Measurements from ENCODE around the gene MKLN1.
"Not testable (repeated sequence)": the region's sequence is repeated elsewhere in the genome, so short reads cannot be mapped to it uniquely, and the experiment has no call there.

The MKLN1 gene

GRCh38 chr7:131388126-131388525 is 60.5 kb downstream of the MKLN1 start:
- Mint-ChIP-seq H3K27ac (no peak overlapping the region), H3K4me1 (peaks cover 20% of the 10 kb centered on the region), H3K36me3 (peaks cover 39% of the 10 kb centered on the region), H3K9me3 (no peaks in the 10 kb centered on the region), H3K4me3 (no peak overlapping the region)
- ATAC-seq (no peak), DNase-seq (ENCODE audit: low spot score in 2 of 2) (no peak)

- H3K4me1 Mint-ChIP-seq = peaks cover 6% of the 10 kb centered on the region
- H3K36me3 Mint-ChIP-seq = peaks cover 39% of the 10 kb centered on the region
- DNase-seq (ENCODE audit: low spot score in 2 of 2) = no peak
- H3K27ac Mint-ChIP-seq = no peak overlapping the region
- no peak overlapping the region for H3K4me3 Mint-ChIP-seq
- H3K9me3 Mint-ChIP-seq = no peaks in the 10 kb centered on the region
- no peak for ATAC-seq
These were observed 62.6 kb downstream of the MKLN1 start for GRCh38 chr7:131390275-131390674.

- no peak overlapping the region for H3K4me3 Mint-ChIP-seq
- ATAC-seq (no peak), DNase-seq (ENCODE audit: low spot score in 2 of 2) (no peak)
- H3K27ac Mint-ChIP-seq = no peak overlapping the region
- H3K36me3 Mint-ChIP-seq = peaks cover 39% of the 10 kb centered on the region
- H3K4me1 Mint-ChIP-seq = peaks cover 6% of the 10 kb centered on the region
- H3K9me3 Mint-ChIP-seq = no peaks in the 10 kb centered on the region
These were observed 63.5 kb downstream of the MKLN1 start for GRCh38 chr7:131391145-131391544.

- peaks cover 41% of the 10 kb centered on the region for H3K36me3 Mint-ChIP-seq
These were observed 73.1 kb downstream of the MKLN1 start for GRCh38 chr7:131400681-131401176.

GRCh38 chr7:131401194-131401593 is 73.5 kb downstream of the MKLN1 start:
- ATAC-seq (no peak), DNase-seq (ENCODE audit: low spot score in 2 of 2) (no peak)
- Mint-ChIP-seq H3K36me3 (peaks cover 41% of the 10 kb centered on the region), H3K4me3 (no peak overlapping the region), H3K4me1 (no peaks in the 10 kb centered on the region), H3K9me3 (peaks cover 4% of the 10 kb centered on the region), H3K27ac (no peak overlapping the region)

More at GRCh38 chr7:131400681-131401176, 73.1 kb downstream of the MKLN1 start:
- Mint-ChIP-seq H3K4me3 (no peak overlapping the region), H3K4me1 (no peaks in the 10 kb centered on the region), H3K9me3 (peaks cover 4% of the 10 kb centered on the region), H3K27ac (no peak overlapping the region)
- no peak for DNase-seq (ENCODE audit: low spot score in 2 of 2)
- no peak for ATAC-seq

- Mint-ChIP-seq H3K4me1 (peaks cover 5% of the 10 kb centered on the region), H3K4me3 (no peak overlapping the region), H3K36me3 (peaks cover 28% of the 10 kb centered on the region), H3K9me3 (peaks cover 4% of the 10 kb centered on the region), H3K27ac (no peak overlapping the region)
- ATAC-seq (no peak), DNase-seq (ENCODE audit: low spot score in 2 of 2) (no peak)
These were observed 75.6 kb downstream of the MKLN1 start for GRCh38 chr7:131403322-131403721.

GRCh38 chr7:131404226-131404911 is 76.7 kb downstream of the MKLN1 start:
- Mint-ChIP-seq H3K9me3 (peaks cover 4% of the 10 kb centered on the region), H3K27ac (no peak overlapping the region), H3K36me3 (peaks cover 22% of the 10 kb centered on the region), H3K4me3 (no peak overlapping the region), H3K4me1 (peaks cover 5% of the 10 kb centered on the region)
- DNase-seq (ENCODE audit: low spot score in 2 of 2) (no peak), ATAC-seq (no peak)

GRCh38 chr7:131409129-131409766 is 81.6 kb downstream of the MKLN1 start:
- Mint-ChIP-seq H3K4me3 (no peak overlapping the region), H3K27ac (no peak overlapping the region), H3K9me3 (no peaks in the 10 kb centered on the region), H3K36me3 (peaks cover 36% of the 10 kb centered on the region), H3K4me1 (peaks cover 5% of the 10 kb centered on the region)
- ATAC-seq (no peak), DNase-seq (ENCODE audit: low spot score in 2 of 2) (no peak)

- peaks cover 59% of the 10 kb centered on the region for H3K36me3 Mint-ChIP-seq
- DNase-seq (ENCODE audit: low spot score in 2 of 2) (no peak), ATAC-seq (no peak)
- H3K27ac Mint-ChIP-seq = no peak overlapping the region
- peaks cover 5% of the 10 kb centered on the region for H3K4me1 Mint-ChIP-seq
- no peak overlapping the region for H3K4me3 Mint-ChIP-seq
- H3K9me3 Mint-ChIP-seq = no peaks in the 10 kb centered on the region
These were observed 84.4 kb downstream of the MKLN1 start for GRCh38 chr7:131412031-131412430.

- Mint-ChIP-seq H3K36me3 (peaks cover 76% of the 10 kb centered on the region), H3K9me3 (no peaks in the 10 kb centered on the region), H3K4me1 (peaks cover 4% of the 10 kb centered on the region), H3K27ac (no peak overlapping the region), H3K4me3 (no peak overlapping the region)
- DNase-seq (ENCODE audit: low spot score in 2 of 2) = no peak
- no peak for ATAC-seq
These were observed 86.0 kb downstream of the MKLN1 start for GRCh38 chr7:131413711-131414110.

GRCh38 chr7:131424219-131424822 is 96.6 kb downstream of the MKLN1 start:
- H3K36me3 Mint-ChIP-seq = peaks cover 27% of the 10 kb centered on the region
- H3K27ac Mint-ChIP-seq = no peak overlapping the region
- ATAC-seq (peak; percentile 79), DNase-seq (ENCODE audit: low spot score in 2 of 2) (no peak)
- no peak overlapping the region for H3K4me3 Mint-ChIP-seq
- H3K4me1 Mint-ChIP-seq = peaks cover 14% of the 10 kb centered on the region
- no peaks in the 10 kb centered on the region for H3K9me3 Mint-ChIP-seq

- H3K36me3 Mint-ChIP-seq = peaks cover 34% of the 10 kb centered on the region
- ATAC-seq (no peak), DNase-seq (ENCODE audit: low spot score in 2 of 2) (no peak)
- no peak overlapping the region for H3K4me3 Mint-ChIP-seq
- H3K4me1 Mint-ChIP-seq = peaks cover 12% of the 10 kb centered on the region
- no peaks in the 10 kb centered on the region for H3K9me3 Mint-ChIP-seq
- H3K27ac Mint-ChIP-seq = no peak overlapping the region
These were observed 98.3 kb downstream of the MKLN1 start for GRCh38 chr7:131425992-131426391.

- H3K4me3 Mint-ChIP-seq; ATAC-seq; H3K27ac Mint-ChIP-seq; H3K9me3 Mint-ChIP-seq; DNase-seq (ENCODE audit: low spot score in 2 of 2); H3K4me1 Mint-ChIP-seq: not testable (repeated sequence)
- H3K36me3 Mint-ChIP-seq = peaks cover 74% of the 10 kb centered on the region
These were observed 103.2 kb downstream of the MKLN1 start for GRCh38 chr7:131430826-131431225.

- no peak for ATAC-seq
These were observed 103.6 kb downstream of the MKLN1 start for GRCh38 chr7:131431289-131431688.

GRCh38 chr7:131431756-131432155 is 104.1 kb downstream of the MKLN1 start:
- no peak overlapping the region for H3K27ac Mint-ChIP-seq
- peaks cover 4% of the 10 kb centered on the region for H3K4me1 Mint-ChIP-seq
- DNase-seq (ENCODE audit: low spot score in 2 of 2) (no peak), ATAC-seq (no peak)
- H3K36me3 Mint-ChIP-seq = peaks cover 73% of the 10 kb centered on the region
- no peaks in the 10 kb centered on the region for H3K9me3 Mint-ChIP-seq
- no peak overlapping the region for H3K4me3 Mint-ChIP-seq

More at GRCh38 chr7:131431289-131431688, 103.6 kb downstream of the MKLN1 start:
- no peak overlapping the region for H3K27ac Mint-ChIP-seq
- peaks cover 77% of the 10 kb centered on the region for H3K36me3 Mint-ChIP-seq
- no peak for DNase-seq (ENCODE audit: low spot score in 2 of 2)
- H3K9me3 Mint-ChIP-seq = no peaks in the 10 kb centered on the region
- H3K4me3 Mint-ChIP-seq = no peak overlapping the region
- H3K4me1 Mint-ChIP-seq = peaks cover 4% of the 10 kb centered on the region

GRCh38 chr7:131436384-131436783 is 108.7 kb downstream of the MKLN1 start:
- Mint-ChIP-seq H3K9me3 (no peaks in the 10 kb centered on the region), H3K36me3 (peaks cover 84% of the 10 kb centered on the region), H3K4me3 (no peak overlapping the region), H3K4me1 (no peaks in the 10 kb centered on the region), H3K27ac (no peak overlapping the region)
- ATAC-seq (no peak), DNase-seq (ENCODE audit: low spot score in 2 of 2) (no peak)
